ENCODE measurements around the gene KIF1B. TPM values are rescaled to one million over a fixed set of nuclear protein-coding genes. Genes with fewer than 3 reads are reported as not detected.

Gene KIF1B
- total and polyA plus RNA-seq, 10 of the 15 experiments (the other 5 are each of a cell fraction or from before 2014, with no cell fraction given): 2.1 to 16.5 (median 8.7) TPM

GRCh38 chr1:10271869-10272268 lies 61.5 kb downstream of the KIF1B start:
- Histone ChIP-seq H3K27ac (ENCODE audit: control insufficient read depth, insufficient read depth) (no peak overlapping the region), H3K27me3 (replicated peaks in 1 of 2; ENCODE audit: control insufficient read depth in 2 of 2, insufficient read depth in 2 of 2, low read length in 1 of 2) (no peaks in the 10 kb centered on the region), H3K4me1 (ENCODE audit: control insufficient read depth, insufficient read depth, low read length) (no peaks in the 10 kb centered on the region), H3K36me3 (ENCODE audit: control insufficient read depth in 2 of 2, insufficient read depth in 2 of 2, low read length in 1 of 2) (no peaks in the 10 kb centered on the region), H3K79me2 (ENCODE audit: control insufficient read depth, insufficient read depth, low read length) (no peaks in the 10 kb centered on the region), H2AFZ (ENCODE audit: control insufficient read depth, low read depth, low read length) (no peak overlapping the region), H4K20me1 (ENCODE audit: control insufficient read depth, insufficient read depth) (no peaks in the 10 kb centered on the region), H3K9ac (ENCODE audit: control insufficient read depth, insufficient read depth, low read length) (no peak overlapping the region), H3K4me2 (ENCODE audit: control insufficient read depth, insufficient read depth) (no peak overlapping the region), H3K4me3 (no peak overlapping the region), H3K9me3 (replicated peaks; ENCODE audit: control insufficient read depth, insufficient read depth, low read length) (no peaks in the 10 kb centered on the region)
- ChIA-PET SMC1A (ENCODE audit: uncharacterized antibody, unreplicated experiment) (interaction anchor here (1.0 kb wide), 1 partner anchor 12 kb away, joined by 3 read pairs; no protein-coding TSS in a partner anchor), POLR2A (no interaction called here), RAD21 (ENCODE audit: unreplicated experiment) (no interaction called here), CTCF (interaction anchor here (1.5 kb wide), 1 partner anchor 66 kb away, joined by 3 read pairs; no protein-coding TSS in a partner anchor)
- no TSS peak for BruUV-seq (replicated peaks)
- in situ Hi-C loops (cut with MboI): no loop called here
- WGBS (ENCODE audit: insufficient coverage, insufficient replicate concordance, low lambda C conversion rate, missing lambda C conversion rate): 45% methylated on average over 2 of the region's 2 CpGs
- DNase-seq (ENCODE audit: low read depth, low spot score): no peak
- TF ChIP-seq GABPA (IDR thresholded peaks at IDR 0.05; ENCODE audit: low read depth) (no peak), RB1 (IDR thresholded peaks at IDR 0.05; ENCODE audit: borderline replicate concordance) (no peak), BMI1 (IDR thresholded peaks at IDR 0.05; ENCODE audit: borderline replicate concordance) (no peak)
- TF ChIP-seq, protein P1, sequence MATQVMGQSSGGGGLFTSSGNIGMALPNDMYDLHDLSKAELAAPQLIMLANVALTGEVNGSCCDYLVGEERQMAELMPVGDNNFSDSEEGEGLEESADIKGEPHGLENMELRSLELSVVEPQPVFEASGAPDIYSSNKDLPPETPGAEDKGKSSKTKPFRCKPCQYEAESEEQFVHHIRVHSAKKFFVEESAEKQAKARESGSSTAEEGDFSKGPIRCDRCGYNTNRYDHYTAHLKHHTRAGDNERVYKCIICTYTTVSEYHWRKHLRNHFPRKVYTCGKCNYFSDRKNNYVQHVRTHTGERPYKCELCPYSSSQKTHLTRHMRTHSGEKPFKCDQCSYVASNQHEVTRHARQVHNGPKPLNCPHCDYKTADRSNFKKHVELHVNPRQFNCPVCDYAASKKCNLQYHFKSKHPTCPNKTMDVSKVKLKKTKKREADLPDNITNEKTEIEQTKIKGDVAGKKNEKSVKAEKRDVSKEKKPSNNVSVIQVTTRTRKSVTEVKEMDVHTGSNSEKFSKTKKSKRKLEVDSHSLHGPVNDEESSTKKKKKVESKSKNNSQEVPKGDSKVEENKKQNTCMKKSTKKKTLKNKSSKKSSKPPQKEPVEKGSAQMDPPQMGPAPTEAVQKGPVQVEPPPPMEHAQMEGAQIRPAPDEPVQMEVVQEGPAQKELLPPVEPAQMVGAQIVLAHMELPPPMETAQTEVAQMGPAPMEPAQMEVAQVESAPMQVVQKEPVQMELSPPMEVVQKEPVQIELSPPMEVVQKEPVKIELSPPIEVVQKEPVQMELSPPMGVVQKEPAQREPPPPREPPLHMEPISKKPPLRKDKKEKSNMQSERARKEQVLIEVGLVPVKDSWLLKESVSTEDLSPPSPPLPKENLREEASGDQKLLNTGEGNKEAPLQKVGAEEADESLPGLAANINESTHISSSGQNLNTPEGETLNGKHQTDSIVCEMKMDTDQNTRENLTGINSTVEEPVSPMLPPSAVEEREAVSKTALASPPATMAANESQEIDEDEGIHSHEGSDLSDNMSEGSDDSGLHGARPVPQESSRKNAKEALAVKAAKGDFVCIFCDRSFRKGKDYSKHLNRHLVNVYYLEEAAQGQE (IDR thresholded peaks at IDR 0.05; ENCODE audit: low read depth, low read length): no peak
- TF ChIP-seq, protein P2, sequence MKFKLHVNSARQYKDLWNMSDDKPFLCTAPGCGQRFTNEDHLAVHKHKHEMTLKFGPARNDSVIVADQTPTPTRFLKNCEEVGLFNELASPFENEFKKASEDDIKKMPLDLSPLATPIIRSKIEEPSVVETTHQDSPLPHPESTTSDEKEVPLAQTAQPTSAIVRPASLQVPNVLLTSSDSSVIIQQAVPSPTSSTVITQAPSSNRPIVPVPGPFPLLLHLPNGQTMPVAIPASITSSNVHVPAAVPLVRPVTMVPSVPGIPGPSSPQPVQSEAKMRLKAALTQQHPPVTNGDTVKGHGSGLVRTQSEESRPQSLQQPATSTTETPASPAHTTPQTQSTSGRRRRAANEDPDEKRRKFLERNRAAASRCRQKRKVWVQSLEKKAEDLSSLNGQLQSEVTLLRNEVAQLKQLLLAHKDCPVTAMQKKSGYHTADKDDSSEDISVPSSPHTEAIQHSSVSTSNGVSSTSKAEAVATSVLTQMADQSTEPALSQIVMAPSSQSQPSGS (IDR thresholded peaks at IDR 0.05; ENCODE audit: low read length): no peak
- intact Hi-C loops (cut with micrococcal nuclease; ENCODE audit: unreplicated experiment): no loop called here
- ATAC-seq: no peak
- FAIRE-seq: no peak
